MM.1S (cell line): ENCODE measurements around the gene PPL.

ENCODE experiments used
- CTCF ChIP-seq: fragments of 300-600 bp; sonication (generic); IDR thresholded peaks from 2 replicates; pipeline ENCODE4 v1.5.1; 2016; ENCODE audit warnings: antibody characterized with exemption, low read length, mixed read lengths
- EZH2 ChIP-seq: fragments of 300-600 bp; sonication (generic); optimal IDR thresholded peaks from 2 replicates; pipeline ENCODE3; 2017; ENCODE audit warnings: low read depth, mild to moderate bottlenecking, antibody characterized with exemption, low read length, mixed read lengths
- EZH2phosphoT487 ChIP-seq: fragments of 300-600 bp; sonication (generic); IDR thresholded peaks from 2 replicates; pipeline ENCODE4 v1.6.1; 2018; ENCODE audit warnings: antibody characterized with exemption, low read length

GRCh38 chr16:4836727-4837126 lies 100.2 kb downstream of the PPL start:
- TF ChIP-seq CTCF (no peak), EZH2 (no peak), EZH2phosphoT487 (no peak)
